DMS53 (cell line): Measurements from ENCODE around the gene CHMP2A.

Experiments used
- DNase-seq: peaks from one replicate; lab custom pipeline; 2025; lab: John Stamatoyannopoulos, UW

Gene CHMP2A

DNA sequence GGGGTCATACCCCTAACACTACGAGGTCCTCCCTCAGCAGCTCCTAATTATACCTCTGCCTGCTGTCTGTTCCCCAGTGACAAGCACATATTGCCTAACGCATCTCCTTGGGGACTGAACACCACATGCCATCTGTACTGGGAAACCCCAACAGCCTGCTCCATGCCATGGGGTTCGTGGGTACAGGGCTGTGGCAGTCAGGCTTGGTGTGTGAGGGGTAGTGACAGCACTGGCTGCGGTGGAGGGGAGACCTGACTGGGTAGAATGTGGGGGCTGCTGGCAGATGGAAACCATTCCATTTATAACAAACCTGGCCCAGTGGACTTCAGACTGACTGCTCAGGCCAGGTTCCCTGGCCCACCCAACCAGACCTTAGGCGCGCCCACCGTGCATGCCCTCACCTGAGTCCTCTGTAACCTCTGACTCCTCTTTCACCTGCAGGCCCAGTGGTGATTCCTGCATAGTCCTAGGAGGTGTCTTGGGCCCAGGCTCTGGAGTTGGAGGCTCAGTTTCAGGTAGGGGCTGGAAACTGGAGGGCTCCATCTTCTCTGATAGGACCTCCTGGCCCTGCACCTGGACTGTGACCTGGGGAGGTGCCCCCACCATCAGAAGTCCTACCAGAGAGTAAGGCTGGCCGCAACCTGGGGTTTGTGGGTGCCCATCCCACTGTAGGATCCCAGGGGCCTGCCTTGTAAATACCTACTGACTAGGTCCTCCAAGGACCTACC lies 15.2 kb upstream of the CHMP2A start:
- no peak for DNase-seq

GRCh38 chr19:58569191-58569942 lies 14.5 kb upstream of the CHMP2A start:
- no peak for DNase-seq

DNA sequence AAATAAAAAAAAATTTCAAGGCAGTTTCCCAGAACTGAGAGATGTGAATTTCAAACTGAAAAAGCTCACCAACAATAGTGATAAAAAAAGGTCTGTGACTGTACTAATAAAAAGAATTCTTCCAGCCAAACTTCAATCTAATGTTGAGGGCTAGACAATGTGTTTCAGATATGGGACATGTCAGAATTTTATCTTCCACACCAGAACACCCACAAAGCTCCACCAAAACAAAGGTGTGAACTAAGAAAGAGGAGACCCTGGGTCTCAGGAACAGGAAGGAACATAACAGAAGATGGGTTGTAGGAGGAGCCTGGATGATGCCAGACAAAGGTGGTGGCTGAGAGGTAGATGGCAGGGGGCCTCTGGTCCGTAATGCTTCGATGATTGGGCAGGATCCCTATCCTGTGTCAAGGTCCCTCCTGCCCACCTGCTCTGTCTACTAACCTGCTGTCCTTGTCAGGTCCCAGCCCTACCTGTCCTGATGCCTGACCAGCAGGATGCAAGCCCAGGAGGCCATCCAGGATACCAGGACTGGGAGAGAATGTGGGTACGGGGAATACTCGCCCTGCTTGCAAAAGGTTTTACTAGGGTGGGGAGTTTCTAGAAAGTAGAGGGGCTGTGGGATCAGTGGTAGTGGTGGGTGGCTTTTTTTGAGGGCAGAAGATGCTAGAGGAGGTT lies 13.7 kb upstream of the CHMP2A start:
- no peak for DNase-seq

GRCh38 chr19:58566989-58567388 lies 12.1 kb upstream of the CHMP2A start:
- DNase-seq = no peak

DNA sequence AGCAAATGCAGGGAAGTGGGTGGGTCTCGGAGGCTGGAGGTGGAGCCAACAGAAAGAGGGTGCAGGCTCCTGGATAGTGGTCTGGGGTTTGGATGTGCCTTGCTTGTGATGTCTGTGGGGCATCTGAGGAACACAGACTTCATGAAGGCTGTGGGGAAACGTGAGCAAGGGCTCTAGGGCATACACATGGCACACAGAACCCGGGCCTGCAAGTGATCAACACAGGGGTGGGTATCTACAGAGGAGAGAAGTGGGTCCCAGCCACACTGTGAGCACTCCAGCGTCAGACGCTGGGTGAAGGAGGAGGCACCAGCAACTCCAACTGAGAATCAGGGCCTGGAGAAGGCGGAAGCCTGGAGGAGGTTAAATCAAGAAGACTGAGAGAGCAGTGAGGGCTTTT lies 8.9 kb upstream of the CHMP2A start:
- no peak for DNase-seq

GRCh38 chr19:58563034-58563573 lies 8.2 kb upstream of the CHMP2A start:
- no peak for DNase-seq

DNA sequence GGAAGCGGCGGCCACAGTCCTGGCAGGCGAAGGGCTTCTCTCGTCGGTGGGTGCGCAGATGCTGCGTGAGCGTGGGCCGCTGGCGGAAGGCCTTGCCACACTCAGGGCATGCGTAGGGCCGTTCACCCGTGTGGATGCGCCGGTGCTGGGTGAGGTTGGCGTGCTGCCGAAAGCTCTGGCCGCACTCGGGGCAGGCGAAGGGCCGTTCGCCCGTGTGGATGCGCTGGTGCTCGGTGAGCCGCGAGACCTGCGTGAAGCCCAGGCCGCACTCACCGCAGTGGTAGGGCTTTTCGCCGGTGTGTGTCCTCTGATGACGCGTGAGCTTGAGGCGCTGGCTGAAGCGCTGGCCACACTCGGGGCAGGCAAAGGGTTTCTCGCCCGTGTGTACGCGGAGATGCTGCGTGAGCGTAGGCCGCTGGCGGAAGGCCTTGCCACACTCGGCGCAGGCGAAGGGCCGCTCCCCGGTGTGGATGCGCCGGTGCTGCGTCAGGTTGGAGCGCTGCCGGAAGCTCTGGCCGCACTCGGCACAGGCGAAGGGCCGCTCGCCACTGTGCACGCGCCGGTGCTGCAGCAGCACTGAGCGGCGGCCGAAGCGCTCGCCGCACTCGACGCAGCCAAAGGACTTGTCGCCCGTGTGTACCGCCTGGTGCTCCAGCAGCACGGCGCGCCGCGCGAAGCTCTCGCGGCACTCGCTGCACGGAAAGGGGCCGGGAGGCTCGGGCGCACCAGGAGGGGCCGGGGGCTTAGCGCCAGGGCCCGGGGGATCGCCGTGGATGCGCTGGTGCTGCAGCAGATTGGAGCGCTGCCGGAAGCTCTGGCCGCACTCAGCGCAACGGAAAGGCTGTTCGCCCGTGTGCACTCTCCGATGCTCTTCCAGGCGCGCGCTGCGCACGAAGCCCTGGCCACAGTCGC lies 7.5 kb upstream of the CHMP2A start:
- no peak for DNase-seq

GRCh38 chr19:58561373-58562121 lies 6.6 kb upstream of the CHMP2A start:
- DNase-seq = no peak

GRCh38 chr19:58560921-58561320 lies 6.0 kb upstream of the CHMP2A start:
- no peak for DNase-seq

GRCh38 chr19:58560007-58560887 lies 5.3 kb upstream of the CHMP2A start:
- no peak for DNase-seq

DNA sequence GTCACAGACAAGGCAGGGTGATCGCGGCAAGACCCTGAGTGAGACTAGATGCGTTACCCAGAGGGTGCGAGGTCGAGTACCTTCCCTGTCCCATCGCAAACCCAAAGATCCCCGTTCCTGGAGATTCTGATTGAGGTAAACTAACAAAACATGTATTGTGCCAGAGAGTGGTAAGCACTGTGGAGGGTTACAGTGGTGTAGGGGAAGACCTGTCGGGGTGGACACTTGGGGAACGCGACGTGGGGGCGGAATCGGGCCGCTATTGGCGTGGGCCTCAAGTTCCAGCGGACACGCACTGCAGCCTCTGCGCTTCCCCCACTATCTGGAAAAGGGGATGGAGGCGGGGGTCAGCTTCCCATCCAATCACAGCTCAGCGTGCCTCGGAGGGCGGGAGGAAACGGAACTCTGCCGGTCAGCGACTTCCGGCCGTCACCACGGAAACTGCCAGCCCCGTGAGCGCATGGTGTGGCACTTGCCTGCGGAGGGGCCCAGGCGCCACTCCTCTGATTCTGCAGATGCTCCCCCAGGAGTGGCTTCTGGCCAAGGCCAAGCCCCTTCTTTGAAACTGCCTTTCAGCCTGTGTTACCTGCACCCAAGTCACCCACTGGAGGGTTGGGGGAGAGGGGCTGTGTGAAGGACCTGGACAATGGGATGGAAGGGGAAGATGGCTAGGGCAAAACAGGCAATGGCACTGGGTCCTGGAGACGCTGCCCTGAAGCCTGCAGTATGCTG lies 4.5 kb upstream of the CHMP2A start:
- no peak for DNase-seq

DNA sequence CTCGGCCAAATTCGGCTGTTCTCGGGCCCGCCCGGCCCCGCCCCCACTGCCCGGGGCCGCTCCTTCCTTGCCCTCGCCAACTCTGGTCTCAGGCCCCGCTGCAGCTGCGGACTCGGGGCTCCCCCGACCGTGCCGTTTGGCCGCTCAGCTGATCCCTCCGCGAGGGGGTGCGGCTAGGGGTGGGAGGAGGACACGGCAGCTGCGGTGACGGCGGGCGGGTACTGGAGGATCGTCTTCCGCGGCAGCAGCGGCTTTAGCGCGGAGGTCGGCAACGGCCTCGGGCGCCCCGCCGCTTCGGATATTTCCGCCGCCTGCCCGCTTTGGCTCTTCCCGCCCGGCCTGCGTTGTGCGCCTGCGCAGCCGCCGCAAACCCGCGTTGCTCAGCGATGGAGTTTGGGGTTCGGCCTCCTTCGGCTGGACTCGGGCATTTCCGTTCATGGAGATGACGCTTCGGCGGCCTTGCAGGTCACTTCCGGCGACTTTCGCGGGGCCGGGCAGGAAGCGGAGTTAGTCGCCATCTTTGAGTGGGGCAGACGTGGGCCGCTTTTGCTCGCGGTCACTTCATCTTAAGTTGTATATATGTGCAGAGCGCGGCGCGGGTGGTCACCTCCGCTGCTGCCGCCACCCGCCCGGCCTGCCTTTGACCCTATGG lies 3.8 kb upstream of the CHMP2A start:
- DNase-seq = no peak

GRCh38 chr19:58558066-58558622 lies 3.2 kb upstream of the CHMP2A start, which contains the start of gene UBE2M:
UBE2M (minus strand) TSS chr19:58558611; CDS start chr19:58558381, 230 bp downstream.
- DNase-seq = no peak

DNA sequence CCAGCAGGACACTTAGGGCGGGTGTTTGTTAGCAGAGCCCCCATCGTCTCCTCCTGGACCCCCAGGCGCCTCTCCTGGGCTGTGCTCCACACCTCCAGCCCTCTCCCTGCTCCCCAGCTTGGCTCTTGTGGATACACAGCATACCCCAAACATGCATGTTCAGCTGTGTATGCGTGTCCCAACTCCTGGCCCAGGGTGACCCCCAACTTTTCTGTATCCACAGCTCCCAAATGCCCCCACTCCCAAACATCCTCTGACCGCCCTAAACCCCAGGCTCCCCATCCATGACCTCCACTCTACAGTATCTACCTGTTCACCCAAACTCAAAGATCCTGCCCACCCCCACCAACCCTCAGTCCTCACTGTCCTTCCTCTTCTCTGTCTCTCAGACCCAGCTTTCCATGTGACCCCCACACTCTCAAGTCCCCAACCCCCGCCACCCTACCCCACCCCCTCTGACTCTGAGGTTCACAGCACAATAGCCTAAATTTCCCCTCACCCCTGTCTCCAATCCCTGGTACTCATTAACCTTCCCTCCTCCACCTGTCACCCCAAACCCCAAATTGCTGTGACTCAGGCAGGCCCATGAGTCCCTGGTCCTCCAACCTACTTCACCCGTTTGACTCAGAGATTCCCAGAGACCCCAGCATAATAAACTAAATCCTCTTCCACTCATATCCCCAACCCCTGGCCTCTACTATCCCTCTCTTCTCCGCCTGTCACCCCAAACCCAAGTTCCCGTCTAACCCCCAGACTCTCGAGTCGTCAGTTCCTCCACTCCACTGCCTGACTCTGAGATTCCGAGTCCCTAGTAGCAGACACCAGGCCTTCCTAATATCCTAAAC lies 2.5 kb upstream of the CHMP2A start:
- DNase-seq = no peak

GRCh38 chr19:58556622-58557220 lies 1.8 kb upstream of the CHMP2A start:
- DNase-seq = no peak

GRCh38 chr19:58555920-58556621 lies 1.2 kb upstream of the CHMP2A start:
- no peak for DNase-seq
